Upper lobe of left lung (tissue), 4 donors: ENCODE results near the gene SRSF2.

Experiments used
- POLR2A ChIP-seq, 4 donors: fragments of 450-650 bp; IDR thresholded peaks; one replicate each; pipeline ENCODE4 v1.5.1; 2016 to 2017; ENCODE audit warnings: antibody characterized with exemption in 4 of 4, mild to moderate bottlenecking in 2 of 4
- POLR2AphosphoS5 ChIP-seq, 2 donors: sonication (generic); formaldehyde crosslinking; IDR thresholded peaks; one replicate each; pipeline ENCODE4 v1.5.1; 2017; ENCODE audit warnings: antibody characterized with exemption in 2 of 2
- TF ChIP-seq, protein P1 (sequence below), 6 experiments: fragments of 450-650 bp in 4 of 6; fragments of 200-600 bp in 2 of 6; sonication (generic) in 2 of 6; IDR thresholded peaks; one replicate each; pipeline ENCODE4 v1.5.1; 2016 to 2019; ENCODE audit warnings: antibody characterized with exemption in 6 of 6

DNA sequence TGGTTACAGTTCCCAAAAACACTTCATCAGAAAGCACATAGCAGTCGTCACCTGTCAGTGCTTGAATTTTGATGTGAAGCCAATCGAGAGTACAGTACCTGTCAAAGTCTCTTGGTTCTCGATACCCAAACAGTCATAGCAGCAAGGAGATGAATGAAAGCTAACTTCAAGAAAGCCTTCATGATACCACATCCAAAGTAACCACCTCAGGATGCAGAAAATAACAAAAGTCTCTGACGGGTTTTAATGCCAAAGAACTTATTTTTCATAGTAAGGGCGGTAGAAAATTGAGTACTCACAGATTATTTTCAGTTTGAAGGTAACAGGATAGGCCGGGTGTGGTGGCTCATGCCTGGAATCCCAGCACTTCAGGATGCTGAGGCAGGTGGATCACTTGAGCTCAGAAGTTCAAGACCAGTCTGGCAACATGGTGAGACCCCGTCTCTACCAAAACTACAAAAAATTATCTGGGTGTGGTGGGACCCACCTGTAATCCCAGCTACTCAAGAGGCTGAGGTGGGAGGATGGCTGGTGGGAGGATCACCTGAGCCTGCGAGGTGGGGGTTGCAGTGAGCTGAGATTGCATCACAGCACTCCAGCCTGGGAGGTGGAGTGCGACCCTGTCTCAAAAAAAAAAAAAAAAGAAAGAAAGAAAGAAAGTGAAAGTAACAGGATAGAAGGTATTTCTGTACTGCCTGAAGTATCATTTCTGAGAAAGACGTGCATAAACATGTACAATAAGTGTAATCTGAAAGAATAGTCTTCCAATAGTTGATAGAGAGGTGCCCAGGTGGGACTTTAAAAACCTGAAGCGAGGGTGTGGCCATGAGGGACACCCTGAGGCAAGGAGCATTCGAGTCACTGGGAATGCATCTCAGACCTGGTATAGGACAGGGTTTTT is 16.2 kb upstream of the SRSF2 start:
- no peak for TF ChIP-seq POLR2A (IDR thresholded peaks at IDR 0.05)
- TF ChIP-seq POLR2AphosphoS5 (IDR thresholded peaks at IDR 0.05), result no peak
- TF ChIP-seq, protein P1, sequence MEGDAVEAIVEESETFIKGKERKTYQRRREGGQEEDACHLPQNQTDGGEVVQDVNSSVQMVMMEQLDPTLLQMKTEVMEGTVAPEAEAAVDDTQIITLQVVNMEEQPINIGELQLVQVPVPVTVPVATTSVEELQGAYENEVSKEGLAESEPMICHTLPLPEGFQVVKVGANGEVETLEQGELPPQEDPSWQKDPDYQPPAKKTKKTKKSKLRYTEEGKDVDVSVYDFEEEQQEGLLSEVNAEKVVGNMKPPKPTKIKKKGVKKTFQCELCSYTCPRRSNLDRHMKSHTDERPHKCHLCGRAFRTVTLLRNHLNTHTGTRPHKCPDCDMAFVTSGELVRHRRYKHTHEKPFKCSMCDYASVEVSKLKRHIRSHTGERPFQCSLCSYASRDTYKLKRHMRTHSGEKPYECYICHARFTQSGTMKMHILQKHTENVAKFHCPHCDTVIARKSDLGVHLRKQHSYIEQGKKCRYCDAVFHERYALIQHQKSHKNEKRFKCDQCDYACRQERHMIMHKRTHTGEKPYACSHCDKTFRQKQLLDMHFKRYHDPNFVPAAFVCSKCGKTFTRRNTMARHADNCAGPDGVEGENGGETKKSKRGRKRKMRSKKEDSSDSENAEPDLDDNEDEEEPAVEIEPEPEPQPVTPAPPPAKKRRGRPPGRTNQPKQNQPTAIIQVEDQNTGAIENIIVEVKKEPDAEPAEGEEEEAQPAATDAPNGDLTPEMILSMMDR (IDR thresholded peaks at IDR 0.05), result no peak
